MM.1S (cell line): ENCODE data around the gene BCL6.

Experiments
- EZH2phosphoT487 ChIP-seq: fragments of 300-600 bp; sonication (generic); IDR thresholded peaks from 2 replicates; pipeline ENCODE4 v1.6.1; 2018; ENCODE audit warnings: antibody characterized with exemption, low read length
- TF ChIP-seq, protein P1 (sequence below): fragments of 300-600 bp; sonication (generic); IDR thresholded peaks from 2 replicates; pipeline ENCODE4 v1.5.1; 2016; ENCODE audit warnings: antibody characterized with exemption, low read length, mixed read lengths

DNA sequence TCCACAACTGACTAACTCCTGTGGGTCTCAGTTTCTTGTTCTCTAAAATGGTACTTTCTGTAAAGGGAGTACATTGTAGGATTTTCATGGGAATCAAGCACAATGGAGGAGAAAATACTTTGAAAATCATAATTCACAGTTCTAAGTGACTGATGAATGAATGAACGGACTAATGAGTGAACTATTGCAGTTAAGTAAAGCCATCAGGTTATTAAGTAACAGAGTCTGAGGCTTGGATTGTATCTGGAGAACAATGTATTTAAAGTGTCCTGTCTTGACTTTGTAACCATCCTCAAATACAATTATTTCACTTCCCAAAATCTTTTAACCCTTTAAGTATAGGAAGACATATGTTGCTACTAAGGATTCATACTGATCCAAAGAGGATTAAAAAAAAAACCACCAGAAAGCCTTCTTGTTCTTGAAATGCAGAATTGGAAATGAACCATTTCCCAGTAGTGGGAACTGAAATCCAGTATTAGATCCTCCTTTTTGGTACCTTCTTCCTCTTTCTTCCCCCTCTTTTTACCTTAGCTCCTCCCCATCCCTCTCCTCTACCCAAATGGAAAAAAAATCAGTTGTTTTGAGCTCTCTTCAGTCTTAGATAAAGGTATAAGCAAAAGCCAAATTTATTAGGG is 13.2 kb upstream of the BCL6 start:
- no peak for TF ChIP-seq EZH2phosphoT487
- TF ChIP-seq, protein P1, sequence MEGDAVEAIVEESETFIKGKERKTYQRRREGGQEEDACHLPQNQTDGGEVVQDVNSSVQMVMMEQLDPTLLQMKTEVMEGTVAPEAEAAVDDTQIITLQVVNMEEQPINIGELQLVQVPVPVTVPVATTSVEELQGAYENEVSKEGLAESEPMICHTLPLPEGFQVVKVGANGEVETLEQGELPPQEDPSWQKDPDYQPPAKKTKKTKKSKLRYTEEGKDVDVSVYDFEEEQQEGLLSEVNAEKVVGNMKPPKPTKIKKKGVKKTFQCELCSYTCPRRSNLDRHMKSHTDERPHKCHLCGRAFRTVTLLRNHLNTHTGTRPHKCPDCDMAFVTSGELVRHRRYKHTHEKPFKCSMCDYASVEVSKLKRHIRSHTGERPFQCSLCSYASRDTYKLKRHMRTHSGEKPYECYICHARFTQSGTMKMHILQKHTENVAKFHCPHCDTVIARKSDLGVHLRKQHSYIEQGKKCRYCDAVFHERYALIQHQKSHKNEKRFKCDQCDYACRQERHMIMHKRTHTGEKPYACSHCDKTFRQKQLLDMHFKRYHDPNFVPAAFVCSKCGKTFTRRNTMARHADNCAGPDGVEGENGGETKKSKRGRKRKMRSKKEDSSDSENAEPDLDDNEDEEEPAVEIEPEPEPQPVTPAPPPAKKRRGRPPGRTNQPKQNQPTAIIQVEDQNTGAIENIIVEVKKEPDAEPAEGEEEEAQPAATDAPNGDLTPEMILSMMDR, result no peak
